ENCODE measurements around the gene ACOX2. TPM values are rescaled to one million over a fixed set of nuclear protein-coding genes. Genes with fewer than 3 reads are reported as not detected.
A peak's percentile ranks its signal among the peaks of the same experiment; 100 is the strongest.
"Not testable (repeated sequence)": the region's sequence is repeated elsewhere in the genome, so short reads cannot be mapped to it uniquely, and the experiment has no call there.

ACOX2 gene
- total RNA-seq, 1 donor from 2014 or later = 0.91 TPM

GRCh38 chr3:58535531-58536500 lies 1.2 kb downstream of the ACOX2 start:
- peak; percentile 43 for DNase-seq (ENCODE audit: low read depth)

DNA sequence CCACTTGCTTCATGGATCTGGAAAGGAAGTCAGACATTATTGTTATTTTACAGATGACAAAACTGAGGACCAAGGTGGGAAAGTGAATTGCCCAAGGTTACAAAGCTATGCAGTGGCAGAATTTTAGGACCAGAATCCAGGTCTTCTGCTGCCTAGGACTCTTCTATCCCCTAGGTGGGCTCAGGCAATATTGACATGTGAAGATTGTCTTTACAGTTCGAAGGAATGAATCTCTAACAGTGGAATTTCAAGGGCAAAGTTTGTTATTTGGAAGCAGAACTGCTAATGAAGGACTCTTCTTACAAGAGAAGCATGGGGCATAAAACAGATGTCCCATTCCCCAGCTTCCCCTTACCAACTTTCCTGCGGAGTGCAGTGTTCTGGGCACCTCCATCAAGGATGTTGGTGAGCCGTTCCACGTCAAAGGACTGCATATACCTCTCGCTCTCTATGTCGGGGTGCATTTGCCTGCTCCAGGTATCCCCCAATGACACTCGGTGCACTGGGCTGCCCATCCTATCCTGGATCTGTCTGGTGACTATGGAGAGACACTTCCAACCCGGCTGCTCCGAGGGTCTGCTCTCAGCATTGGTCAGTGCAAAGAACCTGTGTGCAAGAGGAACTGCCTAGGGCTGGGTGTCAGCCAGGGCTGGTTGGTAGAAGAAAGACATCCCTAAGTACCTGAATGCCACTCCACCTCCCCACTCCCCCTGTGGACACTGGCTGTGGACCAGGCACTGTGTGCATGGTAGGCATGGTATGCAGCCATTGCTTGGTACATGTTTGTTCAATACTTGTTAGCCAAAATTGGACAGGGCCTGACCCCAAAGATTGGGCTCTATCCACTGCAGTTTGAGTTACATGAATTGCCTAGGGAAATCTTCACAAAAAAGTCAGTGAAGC lies 2.1 kb downstream of the ACOX2 start:
- no peak for DNase-seq (ENCODE audit: low read depth)

GRCh38 chr3:58532794-58533220 lies 4.2 kb downstream of the ACOX2 start:
- peak; percentile 76 for DNase-seq (ENCODE audit: low read depth)

DNA sequence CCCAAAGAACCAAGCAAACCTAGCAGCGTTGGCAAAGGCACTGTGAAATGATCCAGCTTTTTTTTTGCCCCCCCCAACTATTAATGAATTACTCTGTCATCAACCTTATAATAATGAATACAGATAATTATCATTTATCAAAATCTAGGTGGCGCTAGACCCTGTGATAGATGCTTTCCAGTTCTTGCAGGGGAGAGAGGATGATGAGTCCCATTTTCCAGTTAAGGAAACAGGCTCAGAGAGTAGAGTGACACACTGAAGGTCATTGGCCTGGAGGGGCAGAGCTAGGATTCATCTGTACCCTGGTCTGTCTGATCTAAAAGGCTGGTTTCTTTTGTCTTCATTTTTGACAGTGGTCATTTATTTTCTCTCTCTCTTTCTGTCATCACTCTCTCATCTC lies 5.0 kb downstream of the ACOX2 start:
- DNase-seq (ENCODE audit: low read depth) = peak; percentile 14

GRCh38 chr3:58531555-58531954 lies 5.4 kb downstream of the ACOX2 start:
- no peak for DNase-seq (ENCODE audit: low read depth)

DNA sequence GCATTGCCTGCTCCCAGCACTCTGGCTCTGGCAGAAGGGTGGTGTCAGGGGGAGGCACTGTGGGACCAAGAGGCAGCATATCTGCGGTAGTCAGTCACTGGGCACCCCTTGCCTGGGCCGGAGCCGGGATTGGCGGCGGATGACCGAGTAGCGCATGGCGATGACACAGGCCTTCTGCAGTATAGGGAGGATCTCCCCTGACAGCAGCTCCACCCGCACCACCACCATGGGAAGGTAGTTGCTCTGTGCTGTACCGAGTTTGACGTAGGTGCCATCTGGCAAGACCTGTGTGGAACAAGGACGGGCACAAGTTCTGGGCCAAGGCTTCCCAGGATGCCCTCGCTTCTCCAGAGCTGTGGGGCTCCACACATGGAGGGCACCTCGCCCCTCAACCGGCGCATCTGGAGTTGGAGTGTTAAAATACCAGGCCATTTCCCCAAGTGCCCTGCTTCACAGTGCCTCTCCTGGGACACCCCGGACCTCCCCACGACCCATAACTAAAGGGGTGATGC lies 6.6 kb downstream of the ACOX2 start:
- no peak for DNase-seq (ENCODE audit: low read depth)

- peak; percentile 25 for DNase-seq (ENCODE audit: low read depth)
Measured at GRCh38 chr3:58529516-58530353, 7.3 kb downstream of the ACOX2 start.

DNA sequence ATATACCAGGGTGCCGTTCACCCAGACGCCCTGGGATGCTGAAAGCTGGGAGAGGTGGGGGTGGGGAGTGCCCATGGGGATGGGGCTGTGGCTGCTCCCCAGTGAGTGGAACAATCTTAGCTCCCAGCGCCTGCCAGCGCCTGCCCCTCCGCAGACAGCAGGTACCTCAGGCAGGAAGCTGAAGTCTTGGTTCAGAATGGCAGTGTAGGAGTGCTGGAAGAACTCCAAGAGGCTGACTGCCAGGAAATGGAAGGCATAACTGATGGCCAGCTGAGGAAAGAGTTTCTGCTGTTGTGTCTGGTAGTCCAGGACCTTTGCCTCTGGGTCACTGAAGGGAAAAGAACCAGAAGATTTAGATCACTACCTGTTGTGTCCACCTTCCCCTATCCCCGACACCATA lies 8.4 kb downstream of the ACOX2 start:
- DNase-seq (ENCODE audit: low read depth) = peak; percentile 54

- DNase-seq (ENCODE audit: low read depth) = not testable (repeated sequence)
Measured at GRCh38 chr3:58527440-58527839, 9.6 kb downstream of the ACOX2 start.

DNA sequence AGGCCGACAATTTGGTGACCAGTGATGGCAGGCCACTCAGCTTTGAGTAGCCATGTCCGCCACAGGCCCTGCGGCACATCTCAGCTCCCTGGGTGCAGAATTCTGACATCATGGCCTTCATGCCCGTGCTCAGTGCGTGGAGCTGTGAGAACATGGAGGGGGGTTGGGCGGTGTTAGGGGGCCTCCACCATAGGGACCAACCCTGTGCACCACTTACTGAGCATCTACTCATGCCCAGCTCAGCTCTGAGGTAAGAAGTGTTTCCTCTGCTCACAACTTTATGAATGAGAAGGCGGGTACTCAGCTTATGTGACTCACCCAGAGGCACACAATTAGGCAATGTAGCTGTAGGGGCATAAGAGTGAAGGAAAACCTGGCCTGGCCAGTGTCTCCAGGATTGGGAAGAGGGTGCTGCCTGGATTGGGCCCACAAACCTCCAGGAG lies 10.5 kb downstream of the ACOX2 start:
- peak; percentile 49 for DNase-seq (ENCODE audit: low read depth)

- no peak for DNase-seq (ENCODE audit: low read depth)
Measured at GRCh38 chr3:58524326-58524888, 12.6 kb downstream of the ACOX2 start.

- no peak for DNase-seq (ENCODE audit: low read depth)
Measured at GRCh38 chr3:58522759-58523425, 14.1 kb downstream of the ACOX2 start.

DNA sequence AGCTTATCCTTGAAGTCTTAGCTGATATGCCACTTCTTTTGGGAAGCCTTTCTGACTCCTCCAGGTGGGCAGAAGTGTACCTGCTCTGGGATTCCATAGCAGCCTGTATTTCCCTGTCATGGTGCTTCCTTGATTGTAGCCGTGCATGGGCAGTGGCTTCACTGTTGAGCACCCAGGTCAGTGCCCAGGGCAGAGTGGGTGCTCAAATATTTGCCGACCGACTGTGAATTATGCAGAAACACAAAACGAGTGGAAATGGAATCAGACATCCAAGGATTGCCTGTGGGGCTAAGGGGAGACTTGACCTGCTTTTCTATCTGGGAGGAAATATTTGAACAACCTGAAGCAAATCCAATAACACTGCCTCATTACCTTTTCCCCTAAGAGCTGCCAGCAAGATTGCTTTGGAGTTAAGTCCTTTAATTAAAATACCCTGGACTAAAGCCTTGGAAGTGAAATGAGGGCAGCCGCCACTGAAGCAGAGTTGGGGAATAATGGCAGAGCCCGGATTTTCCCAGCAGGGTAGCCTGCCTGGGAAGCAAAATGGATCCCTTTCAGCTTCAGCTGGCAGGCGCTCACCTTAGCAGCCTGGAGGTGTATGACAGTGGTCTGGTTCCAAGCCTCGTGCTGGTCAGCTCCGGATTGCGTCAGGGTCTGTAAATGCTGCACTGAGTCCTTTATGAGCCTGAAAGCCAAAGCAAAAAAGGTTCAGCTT lies 14.9 kb downstream of the ACOX2 start:
- DNase-seq (ENCODE audit: low read depth) = no peak

DNA sequence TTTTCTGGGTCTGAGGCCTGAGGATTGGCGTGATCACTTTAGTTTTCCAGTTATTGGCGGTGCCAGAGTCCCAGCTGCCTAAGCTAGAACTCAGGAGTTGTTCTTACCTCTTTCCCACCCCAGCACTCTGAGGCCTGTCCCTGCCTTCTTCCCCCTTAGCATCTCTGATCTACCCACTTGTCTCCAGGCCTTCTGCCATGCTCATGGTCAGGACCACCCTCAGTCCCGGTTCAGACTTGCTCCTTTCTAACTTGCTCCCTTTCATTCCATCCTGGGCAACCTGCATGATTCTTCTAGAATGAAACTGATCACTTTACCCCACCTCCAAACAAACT lies 15.7 kb downstream of the ACOX2 start:
- DNase-seq (ENCODE audit: low read depth) = no peak

DNA sequence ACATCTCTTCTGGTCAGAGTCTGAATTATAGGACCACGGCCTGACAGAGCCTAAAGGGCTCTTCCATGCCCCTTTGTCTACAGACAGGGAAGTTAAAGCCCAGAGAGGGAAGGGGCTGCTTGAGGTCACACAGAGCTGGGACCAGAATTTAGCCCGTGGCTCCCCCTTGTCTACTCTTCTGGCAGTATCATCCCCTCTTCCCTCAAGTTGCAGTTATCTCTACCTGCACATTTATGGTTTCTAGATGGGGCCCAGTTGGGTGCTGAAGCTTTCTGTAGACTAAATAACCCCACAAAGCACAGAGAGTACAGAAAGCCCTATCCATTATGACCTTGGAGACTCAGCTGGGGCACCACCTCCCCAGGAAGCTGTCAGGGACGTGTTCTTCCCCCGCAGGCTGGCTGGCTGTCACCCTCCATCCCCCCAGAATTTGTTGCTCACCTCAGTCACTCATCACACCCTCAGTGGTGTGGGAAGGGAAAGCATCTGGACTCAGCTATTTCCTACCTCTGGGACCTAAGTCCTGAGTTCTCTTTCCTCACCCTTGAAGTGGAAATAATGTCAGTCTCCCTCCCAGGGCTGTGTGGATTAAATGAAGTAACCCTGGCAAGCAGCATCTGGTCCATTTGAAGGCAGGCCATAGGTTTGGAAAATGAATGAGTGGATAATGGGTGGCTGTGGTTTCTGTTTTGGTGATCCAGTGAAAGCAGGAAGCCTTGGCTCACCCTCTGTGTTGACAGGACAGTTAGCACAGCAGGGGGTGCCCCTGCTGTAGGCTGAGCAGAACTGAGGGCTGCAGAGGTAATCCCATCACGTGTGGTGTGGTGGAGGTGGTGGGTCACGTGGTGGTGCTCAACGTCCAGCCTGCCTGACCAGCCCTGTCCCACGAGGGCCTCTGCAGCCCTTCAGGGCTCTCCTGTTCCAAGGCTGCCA lies 16.3 kb downstream of the ACOX2 start:
- peak; percentile 17 for DNase-seq (ENCODE audit: low read depth)

- DNase-seq (ENCODE audit: low read depth) = no peak
Measured at GRCh38 chr3:58519668-58520402, 17.2 kb downstream of the ACOX2 start.

DNA sequence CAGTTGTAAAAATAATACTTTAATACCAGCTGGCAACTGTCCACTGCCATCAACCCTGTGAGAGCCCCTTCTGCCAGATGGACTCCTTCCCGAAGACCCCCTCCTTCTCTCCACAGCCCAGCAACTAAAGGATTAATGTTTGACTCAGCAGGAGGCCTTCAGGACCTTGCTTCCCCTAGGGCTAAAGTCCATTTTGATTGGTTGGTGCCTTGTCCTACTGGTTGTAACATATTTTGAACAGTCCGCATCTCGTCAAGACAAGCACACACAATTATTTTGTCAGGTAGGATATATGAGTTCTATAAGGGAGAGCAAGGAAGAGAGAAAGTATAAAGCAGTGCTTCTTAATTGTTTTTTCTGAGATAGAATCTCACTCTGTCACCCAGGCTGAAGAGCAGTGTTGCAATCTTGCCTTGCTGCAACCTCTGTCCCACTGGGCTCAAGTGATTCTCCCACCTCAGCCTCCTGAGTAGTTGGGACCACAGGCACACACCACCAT lies 18.6 kb downstream of the ACOX2 start:
- no peak for DNase-seq (ENCODE audit: low read depth)

Measured in myocyte (in vitro differentiated cells).